CD4-positive, alpha-beta T cell treated with Interleukin-2 at 100 ng/mL for 4 hours (primary cell): ENCODE data around the gene KCNK2.
"Not testable (repeated sequence)": the region's sequence is repeated elsewhere in the genome, so short reads cannot be mapped to it uniquely, and the experiment has no call there.

ENCODE experiments used
- DNase-seq: peaks from one replicate; pipeline ENCODE4 v3.0.0-alpha.2; 2020; ENCODE audit warnings: low spot score

Gene KCNK2

DNA sequence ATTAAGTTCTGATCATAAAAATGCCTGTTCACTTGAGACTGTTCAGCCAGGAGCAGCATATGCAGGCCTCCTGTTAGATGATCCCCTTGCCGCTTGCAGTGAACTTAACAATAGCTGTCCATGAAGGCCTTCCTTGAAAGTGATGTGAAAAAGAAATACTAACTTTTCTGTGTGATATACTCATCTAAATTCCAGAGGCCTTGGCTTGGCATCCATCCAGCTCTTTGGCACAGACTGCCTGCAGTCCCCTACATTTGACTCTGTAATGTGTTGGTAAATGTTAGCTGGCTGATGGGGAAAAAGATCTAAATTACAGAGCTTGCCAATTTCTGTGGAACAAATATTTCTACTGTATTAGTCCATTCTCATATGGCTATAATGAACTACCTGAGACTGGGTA, 73.7 kb downstream of the KCNK2 start:
- DNase-seq = no peak

DNA sequence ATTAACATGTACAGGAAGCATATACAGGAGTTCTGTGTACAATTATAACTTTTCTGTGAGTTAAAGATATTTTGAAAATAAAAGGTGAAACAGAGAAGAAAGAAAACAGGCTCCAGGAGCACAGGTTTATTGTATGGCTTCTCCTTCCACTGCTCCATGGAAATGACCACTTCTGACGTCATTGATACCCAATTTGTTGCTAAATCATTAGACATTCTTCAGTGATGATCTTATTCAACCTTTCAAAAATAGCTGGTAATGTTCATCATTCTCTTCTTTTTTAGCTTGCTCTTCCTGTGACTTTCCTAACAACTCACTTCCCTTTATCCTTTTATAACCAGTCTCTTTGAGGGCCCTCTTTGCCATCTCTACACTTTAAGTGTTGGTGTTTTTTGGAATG, 77.8 kb downstream of the KCNK2 start:
- DNase-seq = no peak

DNA sequence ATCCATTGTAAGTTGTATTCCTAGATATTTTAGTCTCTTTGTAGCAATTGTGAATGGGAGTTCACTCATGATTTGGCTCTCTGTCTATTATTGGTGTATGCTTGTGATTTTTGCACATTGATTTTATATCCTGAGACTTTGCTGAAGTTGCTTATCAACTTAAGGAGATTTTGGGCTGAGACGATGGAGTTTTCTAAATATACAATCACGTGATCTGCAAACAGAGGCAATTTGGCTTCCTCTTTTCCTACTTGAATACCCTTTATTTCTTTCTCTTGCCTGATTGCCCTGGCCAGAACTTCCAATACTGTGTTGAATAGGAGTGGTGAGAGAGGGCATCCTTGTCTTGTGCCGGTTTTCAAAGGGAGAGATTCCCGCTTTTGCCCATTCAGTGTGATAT, 80.6 kb downstream of the KCNK2 start:
- not testable (repeated sequence) for DNase-seq

DNA sequence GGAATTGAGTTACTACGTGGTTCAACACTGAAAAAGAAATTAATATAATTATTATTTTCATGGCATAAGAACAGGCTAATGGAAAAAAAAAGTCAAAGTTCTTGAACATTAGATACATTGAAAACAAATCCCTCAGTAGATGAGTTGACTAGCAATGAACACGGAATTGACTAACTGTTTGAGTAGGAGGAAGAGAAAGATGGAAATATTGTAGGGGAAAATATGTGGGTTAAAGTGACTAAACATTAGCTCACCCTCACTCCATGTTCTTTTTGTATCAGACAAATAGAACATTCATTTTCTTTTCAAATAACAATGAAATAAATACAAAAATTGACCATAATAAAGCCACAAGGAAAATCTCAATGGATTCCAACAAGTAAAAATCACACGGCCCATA, 84.3 kb downstream of the KCNK2 start:
- DNase-seq = no peak

DNA sequence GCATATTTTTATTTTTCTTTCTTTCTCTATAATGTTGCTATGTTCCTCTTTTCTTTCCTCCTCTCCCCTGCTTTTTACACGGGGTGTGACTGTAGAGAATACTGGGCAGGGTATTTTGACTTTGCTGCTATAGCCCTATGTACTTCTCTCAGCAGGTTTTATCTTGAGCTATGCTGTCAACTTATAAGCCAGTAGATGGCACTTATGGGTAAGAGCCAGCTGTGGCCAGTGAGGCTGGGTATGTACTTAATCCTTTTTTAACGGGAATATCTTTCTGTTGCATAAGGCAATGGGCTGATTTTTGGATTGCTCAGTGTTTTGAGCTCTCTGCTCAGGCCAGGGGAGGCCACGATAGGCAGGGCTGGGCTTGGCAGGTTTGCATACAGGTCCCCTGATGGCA, 99.0 kb downstream of the KCNK2 start:
- no peak for DNase-seq

DNA sequence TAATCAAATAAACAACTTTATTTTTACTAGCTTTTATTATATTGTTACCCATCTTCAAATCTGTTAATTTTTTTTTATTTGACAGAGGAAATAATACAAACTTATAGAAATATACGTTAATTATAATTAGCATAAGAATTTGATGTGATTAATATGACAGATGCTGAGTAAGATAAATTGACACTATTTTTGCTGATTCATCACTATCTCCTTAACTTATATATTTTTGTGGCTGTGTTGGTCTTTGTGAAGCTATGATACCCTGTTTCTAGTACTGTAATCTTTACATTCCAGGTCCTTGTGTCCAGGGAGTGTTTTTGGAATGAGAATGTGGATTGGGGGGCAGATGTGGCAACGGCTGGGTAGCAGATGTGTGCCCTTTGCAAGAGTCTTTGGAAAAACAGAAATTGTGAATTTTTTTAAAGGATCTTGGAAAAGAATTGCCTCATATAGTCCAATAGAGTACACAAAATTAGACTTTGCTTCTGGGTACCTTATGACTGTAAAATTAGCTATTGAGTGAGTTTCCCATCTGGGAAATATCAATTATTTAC, 102.6 kb downstream of the KCNK2 start:
- DNase-seq = no peak

DNA sequence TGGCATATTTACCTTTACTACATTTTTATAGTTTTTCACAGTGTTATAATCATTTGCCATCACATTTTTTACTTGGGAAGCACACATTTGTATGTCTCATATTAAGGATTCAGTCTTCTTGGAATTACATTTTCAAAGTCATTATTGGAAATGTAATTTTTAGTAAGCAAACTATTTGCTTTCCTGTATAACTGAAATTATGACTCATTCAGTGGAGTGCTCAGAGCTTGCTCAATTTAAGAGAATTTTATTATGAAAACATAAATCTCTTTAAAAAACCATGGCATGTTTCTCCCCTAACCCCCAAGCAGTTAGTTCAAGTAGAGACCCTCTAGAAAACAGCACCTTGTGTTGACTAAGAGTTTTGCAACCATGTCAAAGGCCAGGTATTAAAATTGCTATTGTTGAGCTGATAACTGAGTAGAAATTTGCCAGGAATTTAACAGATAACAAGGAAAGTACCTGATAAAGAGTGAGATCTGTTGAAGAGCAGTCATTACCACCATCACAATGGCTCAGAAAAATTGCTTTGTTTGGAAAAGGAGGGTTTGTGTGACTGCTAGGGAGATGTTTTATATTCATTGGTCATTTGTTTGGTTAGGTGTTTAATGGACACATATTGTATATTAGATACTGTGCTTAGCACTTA, 105.9 kb downstream of the KCNK2 start:
- no peak for DNase-seq

DNA sequence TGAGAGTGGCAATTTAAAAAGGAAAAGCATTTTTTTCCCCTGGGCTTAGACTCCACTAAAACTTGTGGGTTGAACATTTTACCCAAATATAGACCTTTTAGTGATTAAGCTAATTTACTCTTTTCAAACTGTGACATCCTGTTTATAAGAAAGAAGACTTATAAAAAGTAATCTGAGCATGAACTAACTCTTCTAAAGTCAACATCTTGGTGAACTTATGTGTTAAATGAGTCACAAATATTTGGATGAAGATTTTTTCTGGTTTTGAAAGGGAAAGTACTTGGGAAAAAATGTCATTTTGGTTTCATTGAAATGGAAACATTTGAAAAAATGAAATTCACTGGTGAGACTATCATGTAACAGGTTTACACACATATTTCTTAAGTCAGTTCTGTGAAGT, 109.8 kb downstream of the KCNK2 start:
- no peak for DNase-seq

DNA sequence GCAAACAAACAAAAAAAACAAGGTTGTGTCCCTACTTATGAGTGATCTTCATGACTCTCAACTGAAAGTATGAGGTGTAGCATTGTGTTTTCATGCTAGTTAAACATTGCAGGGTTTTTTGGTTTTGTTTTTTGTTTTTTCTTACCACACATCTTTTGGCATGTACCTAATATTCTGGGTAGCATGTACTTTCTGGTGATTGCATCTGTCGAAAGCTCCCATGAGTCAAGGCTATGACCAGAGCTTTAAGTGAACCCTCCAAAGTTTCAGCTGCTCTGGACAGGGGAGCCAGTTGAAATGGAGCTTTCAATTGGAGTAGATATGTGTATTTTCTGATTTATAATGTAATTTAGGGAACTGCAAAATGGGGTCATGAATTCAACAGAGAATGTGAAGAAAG, 115.5 kb downstream of the KCNK2 start:
- no peak for DNase-seq

DNA sequence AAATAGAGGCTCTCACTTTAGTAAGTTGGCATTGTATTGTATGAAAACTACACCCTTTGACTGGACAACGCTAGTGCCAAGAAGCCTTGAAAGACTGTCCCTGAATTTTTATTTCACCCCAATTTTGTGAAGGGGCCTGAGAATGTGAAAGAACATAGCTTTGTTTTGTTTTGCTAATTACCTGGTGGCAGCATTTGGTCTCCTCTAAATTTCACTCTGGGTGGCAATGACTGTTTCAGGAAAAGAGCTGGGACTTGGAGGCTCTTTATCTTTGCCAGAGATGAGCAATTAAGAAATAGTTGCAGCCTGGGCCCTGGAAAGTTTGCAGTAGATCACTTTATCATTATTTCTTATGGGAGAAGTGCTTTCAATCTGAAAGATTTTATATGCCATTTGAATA, 117.6 kb downstream of the KCNK2 start:
- no peak for DNase-seq

DNA sequence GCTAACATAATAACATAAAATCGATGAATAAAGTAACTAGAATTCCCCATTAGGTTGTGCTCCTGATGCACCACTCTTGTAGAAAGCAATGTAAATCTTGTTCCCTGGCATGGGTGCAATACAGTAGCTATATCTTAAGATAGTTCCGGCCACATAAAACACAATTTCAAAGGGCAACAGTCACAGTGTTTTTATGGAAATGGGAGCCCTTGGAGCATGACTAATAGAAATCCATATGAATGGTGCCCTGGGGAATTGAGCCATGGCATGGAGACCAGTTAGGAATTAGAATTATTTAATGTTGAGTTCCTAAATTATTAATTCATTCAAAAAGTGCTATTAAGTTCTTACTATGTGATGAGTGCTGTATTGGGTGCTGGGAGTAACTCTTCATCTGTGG, 118.7 kb downstream of the KCNK2 start:
- no peak for DNase-seq

DNA sequence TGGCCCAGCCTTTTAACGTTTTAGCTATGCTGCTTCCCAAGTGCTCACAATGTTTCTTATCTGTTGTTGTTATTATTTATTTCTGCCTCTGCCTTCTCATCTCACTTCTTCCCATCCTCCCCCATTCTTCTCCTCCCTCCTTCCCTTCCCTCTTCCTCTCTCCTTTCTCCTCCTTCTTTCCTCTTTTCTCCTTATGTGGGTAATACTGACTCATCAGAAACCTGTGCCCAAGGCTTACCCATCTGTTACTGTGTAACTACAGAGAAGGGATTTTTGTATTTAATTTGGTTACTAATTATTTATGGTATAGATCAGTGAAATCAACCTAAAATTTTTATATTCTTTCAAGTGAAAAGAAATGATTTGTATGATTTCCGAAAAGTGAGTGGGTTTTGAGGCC, 120.3 kb downstream of the KCNK2 start:
- no peak for DNase-seq

DNA sequence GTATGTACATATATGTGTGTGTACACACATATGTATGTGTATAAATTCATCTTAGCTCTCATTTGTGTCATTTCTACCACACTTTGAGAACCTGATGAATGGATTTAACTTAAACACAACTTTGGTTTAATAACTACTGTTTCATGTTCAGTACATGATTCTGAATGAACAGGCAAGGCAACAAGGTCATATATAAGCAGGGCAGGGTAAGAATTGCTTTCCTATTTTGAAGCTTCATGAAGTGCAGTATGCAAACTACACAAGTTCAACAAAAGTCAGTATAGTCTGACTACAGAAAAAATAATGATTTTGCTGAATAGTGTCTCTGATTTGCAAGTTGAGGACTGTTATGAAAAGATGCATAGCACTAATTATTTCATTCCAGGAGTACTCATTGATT, 127.6 kb downstream of the KCNK2 start:
- no peak for DNase-seq

DNA sequence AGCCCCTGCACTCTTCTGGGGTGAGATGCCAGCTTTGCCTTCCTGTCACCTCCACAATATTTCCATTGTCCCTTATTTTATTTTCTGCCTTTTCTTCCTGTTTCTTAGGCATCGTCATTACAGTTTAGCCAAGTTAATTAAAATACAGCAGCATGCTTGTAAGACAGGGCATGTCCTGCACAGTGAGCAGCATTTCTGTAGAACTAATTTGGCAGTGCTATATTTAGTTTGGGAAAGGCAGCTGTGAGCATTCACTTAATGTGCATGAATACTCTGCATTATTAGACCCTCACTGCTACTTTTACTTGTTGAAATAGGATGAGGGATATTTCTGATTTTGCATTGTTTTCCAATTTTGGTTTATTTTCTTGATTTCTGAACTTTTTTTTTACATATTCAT, 133.3 kb downstream of the KCNK2 start:
- no peak for DNase-seq

DNA sequence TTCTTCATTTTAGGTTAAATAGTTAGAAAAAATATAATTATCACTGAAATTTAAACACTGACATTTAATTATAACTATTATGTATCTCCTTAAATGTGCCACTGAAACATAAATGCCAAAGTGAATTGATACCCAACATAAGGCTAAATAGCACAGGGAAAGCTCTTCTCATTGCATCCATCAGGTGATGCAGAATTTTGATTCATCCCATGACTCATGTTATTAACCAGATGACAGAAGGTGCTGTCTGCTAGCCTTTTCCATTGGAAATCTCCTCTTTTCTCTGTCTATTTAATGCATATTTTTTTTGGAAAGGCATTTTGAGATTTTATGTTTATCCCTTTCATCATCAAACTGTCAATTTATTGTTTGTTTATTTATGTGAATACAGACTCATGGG, 136.8 kb downstream of the KCNK2 start:
- no peak for DNase-seq

DNA sequence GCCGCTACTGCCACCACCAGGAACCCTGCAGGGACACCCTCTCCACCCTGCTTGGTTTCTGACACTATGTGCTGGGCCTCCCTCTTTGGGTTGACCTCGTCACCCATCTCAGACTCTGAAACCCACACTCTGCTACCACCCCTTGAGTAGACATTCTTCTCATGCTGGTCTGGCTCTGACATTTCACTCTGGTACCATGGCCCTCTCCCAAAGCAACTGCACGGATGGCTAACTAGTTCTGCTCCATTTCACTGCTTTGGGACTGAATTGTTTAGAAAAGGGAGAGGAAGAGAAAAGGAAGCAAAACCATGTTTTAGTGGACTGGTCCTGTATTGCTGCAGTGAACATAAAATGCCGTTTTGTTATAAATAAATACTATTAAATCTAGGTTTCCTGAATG, 137.8 kb downstream of the KCNK2 start:
- DNase-seq = no peak

DNA sequence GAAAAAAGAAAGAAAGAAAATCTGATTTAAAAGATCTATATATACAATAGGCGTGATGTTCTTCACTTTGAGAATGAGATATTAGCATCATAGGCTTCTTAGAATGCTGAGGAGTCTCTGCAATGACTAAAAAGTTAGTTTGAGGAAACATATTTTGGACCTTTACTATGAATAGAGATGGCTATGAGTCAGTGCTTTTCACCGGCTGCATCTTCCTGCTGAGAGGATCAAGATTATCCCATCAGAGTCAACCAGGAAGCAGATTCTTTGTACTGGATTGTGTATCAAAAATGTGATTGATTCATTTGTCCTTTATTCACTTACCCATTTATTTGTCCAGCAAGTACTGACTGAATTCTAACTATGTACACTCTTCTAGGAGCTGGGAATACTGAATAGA, 144.2 kb downstream of the KCNK2 start:
- no peak for DNase-seq

DNA sequence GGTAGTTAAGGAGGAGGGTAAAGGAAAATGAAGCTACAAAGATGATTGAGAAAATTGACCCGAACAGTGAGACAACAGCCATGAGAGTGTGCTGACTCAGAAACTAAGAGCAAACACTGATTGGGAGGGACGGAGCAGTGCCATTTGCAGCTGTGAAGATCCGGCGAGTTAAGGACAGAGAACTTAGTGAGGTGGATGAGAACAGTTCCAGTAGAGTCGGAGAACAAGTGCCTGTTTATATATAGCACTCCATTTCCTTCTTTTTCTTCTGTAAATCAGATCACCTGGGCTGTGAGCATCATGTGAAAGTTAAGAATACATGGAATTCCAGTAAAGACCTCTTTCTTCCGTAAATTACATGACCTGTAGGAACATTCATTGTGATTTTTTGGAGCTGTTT, 145.7 kb downstream of the KCNK2 start:
- DNase-seq = no peak

DNA sequence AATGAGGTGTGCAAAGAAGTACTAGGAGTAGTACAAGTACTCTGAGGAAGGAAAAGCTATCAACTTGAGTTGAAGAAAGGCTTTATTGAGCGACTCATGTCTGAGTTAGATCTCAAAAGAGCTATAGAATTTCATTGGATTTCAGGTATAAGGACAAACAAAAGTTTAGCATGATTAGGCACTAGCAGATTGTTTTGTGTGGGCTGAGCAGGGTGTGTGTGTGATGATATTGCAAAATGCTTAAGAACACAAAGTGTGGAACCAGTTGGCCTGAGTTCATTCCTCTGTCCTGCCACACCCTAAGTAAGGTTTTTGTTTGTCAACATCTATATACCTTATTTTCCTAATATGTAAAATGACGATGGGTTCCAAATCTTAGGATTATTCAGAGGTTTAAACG, 158.9 kb downstream of the KCNK2 start:
- no peak for DNase-seq

DNA sequence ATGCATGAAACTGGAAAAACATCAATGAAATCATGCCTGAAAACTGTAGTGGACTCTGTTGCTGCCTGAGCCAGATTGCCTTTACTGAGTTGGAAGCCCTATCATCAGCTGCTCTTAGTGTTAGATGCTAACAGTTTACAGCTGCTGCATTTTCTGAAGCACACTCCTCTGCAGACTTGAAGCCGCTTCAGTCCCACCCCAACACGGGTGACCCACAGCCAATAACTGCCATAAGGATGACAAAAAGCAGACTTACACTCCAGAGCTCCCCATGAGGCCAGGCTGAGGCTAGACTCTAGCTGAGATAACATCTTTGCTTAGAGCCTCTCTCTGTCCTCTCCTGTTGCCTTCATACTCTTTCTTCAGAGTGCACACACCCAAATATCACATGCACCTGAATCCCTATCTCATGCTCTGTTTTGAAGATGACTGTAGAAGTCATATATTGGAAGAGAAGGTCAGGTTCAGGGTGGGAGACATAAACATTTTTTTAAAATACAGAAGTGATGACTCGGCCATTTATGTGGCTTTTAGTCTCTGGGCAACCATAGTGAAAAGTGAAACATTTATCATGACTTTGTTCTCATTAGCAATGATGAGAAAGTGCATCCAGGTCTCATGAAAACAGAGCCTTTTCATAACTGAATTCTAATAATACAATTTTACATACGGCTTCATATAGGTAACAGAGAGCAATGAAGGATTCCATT, 161.0 kb downstream of the KCNK2 start:
- DNase-seq = no peak

DNA sequence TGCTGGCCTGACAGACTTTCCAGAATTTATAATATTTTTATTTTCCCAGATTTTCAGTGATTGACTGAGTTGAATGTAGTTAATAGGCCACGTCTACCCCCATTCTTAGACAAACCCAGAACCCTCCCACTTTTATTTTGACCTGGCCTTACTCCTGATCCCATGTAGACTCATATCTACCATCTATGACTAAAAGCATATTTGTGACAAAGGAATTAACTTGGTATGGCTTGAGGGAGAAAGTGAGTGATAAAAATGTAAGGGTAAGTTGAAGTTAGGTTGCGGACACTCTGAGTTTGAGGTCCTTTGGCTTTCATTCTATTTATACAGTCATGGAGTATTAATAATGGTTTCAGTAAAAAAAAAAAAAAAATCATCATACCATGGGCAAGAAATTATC, 168.4 kb downstream of the KCNK2 start:
- DNase-seq = no peak

DNA sequence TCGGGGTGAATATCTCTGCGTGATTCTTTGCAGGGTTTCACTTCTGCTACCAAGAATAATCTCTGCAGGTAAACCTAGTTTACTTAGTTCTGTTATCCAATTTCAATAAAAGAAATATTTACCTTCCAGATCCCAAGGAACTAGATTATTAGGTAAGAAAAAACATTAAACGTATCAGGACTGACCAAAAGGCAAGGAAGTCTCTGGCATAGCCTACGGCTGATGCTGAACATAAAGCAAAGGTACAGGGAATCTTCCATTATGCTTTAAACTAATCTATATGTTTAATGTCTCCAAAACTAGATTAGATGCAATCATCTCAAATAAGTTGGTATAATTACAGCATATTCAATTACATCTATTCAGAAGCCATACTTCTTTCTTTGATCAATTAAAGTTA, 168.9 kb downstream of the KCNK2 start:
- no peak for DNase-seq

DNA sequence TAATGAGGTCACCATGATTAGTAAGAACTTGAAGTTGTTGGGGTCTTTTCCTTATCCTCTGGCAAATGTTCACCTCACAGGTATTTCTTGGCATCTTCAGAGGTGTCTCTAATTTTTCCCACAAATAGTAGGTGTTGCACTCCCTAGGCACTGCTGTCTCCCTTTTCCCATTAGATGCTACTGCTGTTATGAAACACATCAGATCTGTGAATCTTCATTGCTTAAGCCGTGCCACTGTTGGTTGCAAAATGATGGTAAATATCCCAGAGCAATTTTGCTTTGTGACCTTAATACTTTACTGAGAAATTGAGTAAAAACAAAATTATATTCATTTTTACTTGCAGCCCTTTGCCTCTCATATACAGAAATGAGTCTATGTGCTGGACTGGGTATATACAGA, 169.6 kb downstream of the KCNK2 start:
- DNase-seq = no peak
